Measurements from ENCODE around the gene CDH26. TPM values are rescaled to one million over a fixed set of nuclear protein-coding genes. Genes with fewer than 3 reads are reported as not detected.
"Not testable (repeated sequence)": the region's sequence is repeated elsewhere in the genome, so short reads cannot be mapped to it uniquely, and the experiment has no call there.

CDH26 gene
- total RNA-seq, 3 donors from 2014 or later, result 0.58 to 1.6 (median 0.84) TPM

DNA sequence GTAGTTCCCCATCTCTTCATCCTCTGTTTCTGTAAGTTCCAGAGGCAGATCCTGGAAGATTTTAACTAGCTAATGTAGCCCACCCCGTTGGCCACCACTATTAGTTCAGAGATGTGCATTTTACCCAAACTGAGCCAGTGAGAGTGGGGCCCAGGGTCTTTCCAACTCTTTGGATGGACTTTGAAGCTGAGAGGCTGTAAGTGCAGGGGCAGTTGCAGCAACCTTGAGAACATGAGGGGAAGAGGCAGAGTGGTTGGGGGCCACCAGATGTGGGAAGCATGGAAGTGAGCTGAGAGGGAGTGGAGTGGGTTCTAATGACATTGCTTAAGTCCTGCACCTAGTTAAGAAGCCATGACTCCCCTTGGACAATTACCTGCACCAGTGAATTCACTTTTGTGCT lies 72.2 kb downstream of the CDH26 start:
- ATAC-seq (no peak), DNase-seq (no peak)
- Mint-ChIP-seq H3K27me3 (ENCODE audit: low read depth) (no peaks in the 10 kb centered on the region), H3K36me3 (ENCODE audit: insufficient read depth) (peaks cover 2% of the 10 kb centered on the region), H3K4me3 (no peak overlapping the region), H3K4me1 (ENCODE audit: low read depth) (no peaks in the 10 kb centered on the region), H3K9me3 (no peaks in the 10 kb centered on the region)

DNA sequence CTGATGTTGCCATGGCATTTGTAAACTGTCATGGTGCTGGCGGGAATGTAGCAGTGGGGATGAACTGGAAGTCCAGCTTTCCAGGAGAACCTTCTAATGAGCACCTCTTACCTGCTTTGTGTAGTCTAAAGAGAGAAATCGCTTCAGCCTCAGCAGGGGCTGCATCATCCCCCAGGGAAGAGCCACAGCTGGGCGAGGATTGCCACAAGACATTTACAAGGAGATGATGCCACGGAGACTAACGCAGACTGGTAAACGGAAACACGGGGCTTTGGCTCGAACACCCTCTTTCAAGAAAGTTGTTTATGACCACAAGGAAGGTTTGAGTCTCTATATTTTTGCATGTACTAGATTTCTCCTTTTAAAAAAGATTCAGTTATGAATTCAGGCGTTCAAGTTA lies 72.9 kb downstream of the CDH26 start:
- H3K4me3 Mint-ChIP-seq, result no peak overlapping the region
- ATAC-seq, result no peak

DNA sequence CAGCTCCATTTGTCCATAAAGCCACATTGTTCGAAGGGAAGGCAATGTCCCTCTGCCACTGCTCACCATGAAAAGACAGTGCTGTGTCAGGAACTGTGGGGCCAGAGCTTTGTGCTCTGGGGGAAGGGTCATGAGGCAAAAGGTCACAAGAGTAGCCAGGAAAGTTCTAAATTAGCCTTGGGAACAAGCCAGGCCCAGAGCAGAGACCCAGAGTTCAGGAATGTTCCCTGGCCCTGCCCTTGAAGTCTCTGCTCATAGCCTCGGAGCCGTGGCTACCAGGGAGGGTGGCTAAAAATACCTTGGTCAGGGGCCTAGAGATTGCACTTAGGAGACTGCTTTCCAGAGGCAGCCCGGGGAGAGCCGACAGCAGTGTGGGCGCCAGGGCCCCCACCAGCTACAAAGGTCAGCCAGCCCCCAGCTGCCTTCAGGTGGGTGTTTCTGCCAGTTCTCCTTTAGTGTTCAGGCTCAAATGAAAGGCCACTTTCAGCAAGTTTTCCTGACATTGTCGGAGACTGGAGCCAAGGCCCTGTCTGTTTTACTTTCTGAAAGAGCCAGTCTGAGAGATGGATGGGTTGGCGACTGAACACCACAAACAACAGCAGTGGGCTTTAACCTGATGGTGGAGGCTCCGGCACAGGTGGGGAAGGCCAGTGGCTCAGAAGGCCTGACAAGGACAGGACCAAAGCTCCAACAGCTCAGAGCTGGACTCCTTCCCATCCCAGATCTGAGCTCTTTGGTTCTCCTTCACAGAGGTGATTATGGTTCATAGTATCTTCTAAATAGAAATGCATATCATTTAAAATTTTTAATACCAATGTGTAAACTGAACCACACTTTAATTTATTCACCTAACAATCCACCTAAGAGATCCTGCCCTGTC lies 76.2 kb downstream of the CDH26 start:
- no peak overlapping the region for H3K4me3 Mint-ChIP-seq
- H3K9me3 Mint-ChIP-seq, result peaks cover 3% of the 10 kb centered on the region
- peaks cover 4% of the 10 kb centered on the region for H3K27me3 Mint-ChIP-seq (ENCODE audit: low read depth)
- ATAC-seq, result no peak
- H3K36me3 Mint-ChIP-seq (ENCODE audit: insufficient read depth), result peaks cover 2% of the 10 kb centered on the region
- no peaks in the 10 kb centered on the region for H3K4me1 Mint-ChIP-seq (ENCODE audit: low read depth)
- no peak for DNase-seq

More for the DNA sequence above, 72.9 kb downstream of the CDH26 start:
- peaks cover 2% of the 10 kb centered on the region for H3K36me3 Mint-ChIP-seq (ENCODE audit: insufficient read depth)
- H3K27me3 Mint-ChIP-seq (ENCODE audit: low read depth), result no peaks in the 10 kb centered on the region
- peaks cover 3% of the 10 kb centered on the region for H3K9me3 Mint-ChIP-seq
- no peaks in the 10 kb centered on the region for H3K4me1 Mint-ChIP-seq (ENCODE audit: low read depth)
- DNase-seq, result no peak

DNA sequence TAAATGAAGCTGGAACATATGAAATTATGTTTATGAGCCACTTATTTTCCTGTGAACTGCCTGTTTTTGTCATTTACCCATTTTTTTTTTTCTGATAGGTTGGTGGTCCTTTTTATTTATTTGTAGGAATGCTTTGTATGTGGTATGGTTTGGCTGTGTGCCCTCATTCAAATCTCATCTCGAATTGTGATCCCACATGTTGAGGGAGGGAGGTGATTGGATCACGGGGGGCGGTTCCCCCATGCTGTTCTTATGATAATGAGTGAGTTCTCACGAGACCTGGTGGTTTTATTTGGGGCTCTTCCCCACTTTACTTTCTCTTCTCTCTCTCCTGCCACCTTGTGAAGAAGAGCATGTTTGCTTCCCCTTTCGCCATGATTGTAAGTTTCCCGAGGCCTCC lies 77.3 kb downstream of the CDH26 start:
- no peak for ATAC-seq
- peaks cover 4% of the 10 kb centered on the region for H3K27me3 Mint-ChIP-seq (ENCODE audit: low read depth)
- H3K36me3 Mint-ChIP-seq (ENCODE audit: insufficient read depth), result peaks cover 2% of the 10 kb centered on the region

DNA sequence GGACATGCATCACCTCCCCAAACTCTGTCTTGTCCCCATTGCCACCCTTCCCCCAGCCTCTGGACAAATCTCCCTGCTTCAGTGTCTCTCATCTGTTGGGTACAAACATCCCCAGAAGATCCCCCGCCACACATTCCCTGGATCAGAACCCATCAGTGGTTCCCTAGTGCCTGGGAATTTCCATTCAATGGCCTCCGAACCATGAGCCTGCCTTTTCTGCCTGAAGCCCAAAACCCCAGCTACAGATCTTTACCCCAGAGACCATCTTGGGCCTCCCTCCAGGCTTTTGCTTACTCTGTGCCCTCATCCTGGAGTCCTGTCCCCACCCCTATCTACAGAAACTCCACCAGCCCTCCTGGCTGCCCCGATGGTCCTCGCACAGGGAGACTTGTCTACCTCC lies 78.1 kb downstream of the CDH26 start:
- no peak for ATAC-seq
- H3K27me3 Mint-ChIP-seq (ENCODE audit: low read depth), result peaks cover 4% of the 10 kb centered on the region
- H3K9me3 Mint-ChIP-seq, result peaks cover 3% of the 10 kb centered on the region
- DNase-seq, result no peak
- H3K36me3 Mint-ChIP-seq (ENCODE audit: insufficient read depth), result peaks cover 2% of the 10 kb centered on the region
- H3K4me3 Mint-ChIP-seq, result no peak overlapping the region
- H3K4me1 Mint-ChIP-seq (ENCODE audit: low read depth), result no peaks in the 10 kb centered on the region

More for the DNA sequence above, 77.3 kb downstream of the CDH26 start:
- H3K9me3 Mint-ChIP-seq, result peaks cover 3% of the 10 kb centered on the region
- no peaks in the 10 kb centered on the region for H3K4me1 Mint-ChIP-seq (ENCODE audit: low read depth)
- DNase-seq, result no peak
- no peak overlapping the region for H3K4me3 Mint-ChIP-seq

DNA sequence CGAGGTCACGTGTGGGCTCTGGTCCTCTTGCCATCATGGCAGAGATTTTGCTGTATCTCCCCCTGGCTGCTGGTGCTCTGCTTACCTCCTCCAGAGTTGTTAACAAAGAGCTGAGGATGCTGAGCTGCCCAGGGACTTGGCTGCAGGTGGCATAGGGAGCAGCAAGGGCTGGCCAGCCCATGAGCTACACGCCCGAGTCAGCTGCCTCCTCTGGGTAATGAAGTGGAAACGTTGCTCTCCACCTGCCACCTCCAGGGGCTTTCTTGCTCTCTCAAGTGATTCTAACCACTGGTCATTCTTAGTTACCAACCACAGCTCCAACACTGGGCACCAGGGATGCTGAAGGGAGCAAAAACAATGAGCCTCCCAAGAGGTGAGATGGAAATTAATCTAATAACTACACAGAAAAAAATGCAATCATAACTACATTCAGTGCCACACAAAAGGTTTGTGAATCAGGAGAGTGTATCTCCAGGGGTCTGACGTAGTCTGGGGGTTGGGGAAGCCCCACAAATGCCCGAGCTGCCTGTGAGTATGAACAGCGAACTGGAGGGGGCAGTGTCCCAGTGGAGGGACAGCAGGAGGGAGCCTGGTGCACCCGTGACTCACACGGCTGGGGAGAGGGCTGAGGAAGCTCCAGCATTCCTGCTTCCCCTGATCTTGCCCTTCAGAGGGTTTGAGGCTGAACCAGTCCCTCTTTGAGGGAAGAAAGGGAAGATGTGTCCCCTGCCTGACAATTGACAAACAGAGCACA lies 78.7 kb downstream of the CDH26 start:
- Mint-ChIP-seq H3K9me3 (peaks cover 3% of the 10 kb centered on the region), H3K27me3 (ENCODE audit: low read depth) (peaks cover 4% of the 10 kb centered on the region), H3K4me3 (no peak overlapping the region), H3K4me1 (ENCODE audit: low read depth) (no peaks in the 10 kb centered on the region), H3K36me3 (ENCODE audit: insufficient read depth) (peaks cover 2% of the 10 kb centered on the region)
- no peak for ATAC-seq
- DNase-seq, result no peak

DNA sequence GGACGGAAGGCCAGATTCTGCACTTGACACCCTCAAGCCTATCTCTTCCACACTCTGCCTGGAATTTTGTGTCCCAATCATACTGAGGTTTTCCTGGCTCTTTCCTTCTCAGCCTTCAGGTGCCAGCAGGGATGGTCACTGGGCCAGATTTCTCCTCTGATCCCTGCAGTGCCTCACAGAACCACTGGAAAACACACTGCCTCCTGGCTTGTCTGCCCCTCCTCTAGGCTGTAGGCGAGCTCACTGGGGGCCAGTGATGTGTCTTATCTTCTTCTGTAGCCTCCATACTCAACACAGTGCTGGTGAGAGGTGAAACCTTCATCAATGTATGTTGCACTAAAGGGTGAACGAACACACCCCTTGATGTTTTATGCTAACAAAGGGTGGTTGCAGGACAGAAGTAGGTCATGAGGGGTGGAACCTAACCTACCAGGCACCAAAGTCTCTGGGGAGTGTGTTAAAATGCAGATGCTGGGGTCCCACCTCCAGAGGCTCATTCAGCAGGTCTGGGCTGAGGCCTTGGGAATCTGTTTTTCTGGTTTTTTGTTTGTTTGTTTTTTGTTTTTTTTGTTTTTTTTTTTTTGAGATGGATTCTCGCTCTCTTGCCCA lies 80.3 kb downstream of the CDH26 start:
- H3K27me3 Mint-ChIP-seq (ENCODE audit: low read depth), result peaks cover 4% of the 10 kb centered on the region
- no peak for ATAC-seq
- H3K4me1 Mint-ChIP-seq (ENCODE audit: low read depth), result no peaks in the 10 kb centered on the region
- peaks cover 3% of the 10 kb centered on the region for H3K9me3 Mint-ChIP-seq
- H3K4me3 Mint-ChIP-seq, result no peak overlapping the region
- DNase-seq, result no peak
- H3K36me3 Mint-ChIP-seq (ENCODE audit: insufficient read depth), result peaks cover 2% of the 10 kb centered on the region

DNA sequence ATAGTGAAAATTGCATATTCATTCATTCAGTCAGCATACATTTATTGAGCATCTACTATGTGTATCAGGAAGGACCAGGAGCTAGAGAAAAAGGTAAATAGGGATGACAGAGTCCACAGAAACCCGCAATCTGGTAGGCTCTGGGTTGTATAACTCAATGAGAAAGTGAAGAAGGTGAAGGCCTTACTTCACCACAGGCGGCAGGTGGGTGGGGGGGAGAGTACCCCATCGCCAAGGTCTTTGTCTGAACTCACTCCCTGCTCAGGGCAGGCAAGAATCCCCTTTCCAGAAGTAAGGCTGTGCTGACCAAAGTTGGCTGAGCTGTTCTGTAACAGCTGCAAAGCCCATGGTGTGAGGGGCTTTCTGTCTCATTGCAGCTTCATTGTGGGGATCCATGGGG lies 81.3 kb downstream of the CDH26 start:
- Mint-ChIP-seq H3K9me3 (peaks cover 3% of the 10 kb centered on the region), H3K4me3 (no peak overlapping the region), H3K4me1 (ENCODE audit: low read depth) (no peaks in the 10 kb centered on the region), H3K36me3 (ENCODE audit: insufficient read depth) (peaks cover 2% of the 10 kb centered on the region), H3K27me3 (ENCODE audit: low read depth) (peaks cover 4% of the 10 kb centered on the region)
- no peak for ATAC-seq
- DNase-seq, result no peak

DNA sequence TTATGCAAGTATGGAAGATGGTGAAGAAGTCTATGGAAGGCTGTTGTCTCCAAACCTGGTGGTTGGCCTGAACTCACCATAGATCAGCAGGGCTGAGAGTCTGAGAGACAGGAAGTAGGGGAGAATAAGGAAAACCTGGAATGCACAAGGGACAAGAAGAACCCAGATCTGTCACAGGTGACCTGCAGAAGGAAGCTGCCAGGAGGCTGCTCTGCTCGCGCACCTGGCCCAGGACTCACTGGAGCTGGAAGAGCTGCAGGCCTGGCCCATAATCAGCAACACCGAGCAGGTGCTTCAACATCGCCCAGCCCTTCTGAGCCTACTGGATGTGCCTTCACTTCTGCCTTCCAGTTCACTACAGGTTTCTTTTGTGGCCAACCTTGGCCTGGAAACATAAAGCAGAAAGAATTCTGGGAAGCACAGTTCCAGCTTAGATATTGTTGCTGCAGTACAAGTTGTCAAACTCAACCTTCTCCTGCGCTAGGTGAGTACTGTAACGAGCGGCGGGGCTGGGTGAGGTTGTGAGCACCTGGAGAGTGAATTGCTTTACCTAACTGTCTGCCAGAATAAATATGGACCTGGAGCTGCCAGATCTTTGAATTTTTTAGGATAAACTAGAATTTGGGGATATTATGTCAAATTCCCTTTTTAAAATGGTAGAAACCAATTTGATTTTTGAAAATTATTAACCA lies 82.4 kb downstream of the CDH26 start:
- ATAC-seq, result no peak
- Mint-ChIP-seq H3K4me3 (no peak overlapping the region), H3K36me3 (ENCODE audit: insufficient read depth) (no peaks in the 10 kb centered on the region), H3K4me1 (ENCODE audit: low read depth) (no peaks in the 10 kb centered on the region), H3K27me3 (ENCODE audit: low read depth) (peaks cover 4% of the 10 kb centered on the region), H3K9me3 (peaks cover 2% of the 10 kb centered on the region)
- DNase-seq, result no peak

DNA sequence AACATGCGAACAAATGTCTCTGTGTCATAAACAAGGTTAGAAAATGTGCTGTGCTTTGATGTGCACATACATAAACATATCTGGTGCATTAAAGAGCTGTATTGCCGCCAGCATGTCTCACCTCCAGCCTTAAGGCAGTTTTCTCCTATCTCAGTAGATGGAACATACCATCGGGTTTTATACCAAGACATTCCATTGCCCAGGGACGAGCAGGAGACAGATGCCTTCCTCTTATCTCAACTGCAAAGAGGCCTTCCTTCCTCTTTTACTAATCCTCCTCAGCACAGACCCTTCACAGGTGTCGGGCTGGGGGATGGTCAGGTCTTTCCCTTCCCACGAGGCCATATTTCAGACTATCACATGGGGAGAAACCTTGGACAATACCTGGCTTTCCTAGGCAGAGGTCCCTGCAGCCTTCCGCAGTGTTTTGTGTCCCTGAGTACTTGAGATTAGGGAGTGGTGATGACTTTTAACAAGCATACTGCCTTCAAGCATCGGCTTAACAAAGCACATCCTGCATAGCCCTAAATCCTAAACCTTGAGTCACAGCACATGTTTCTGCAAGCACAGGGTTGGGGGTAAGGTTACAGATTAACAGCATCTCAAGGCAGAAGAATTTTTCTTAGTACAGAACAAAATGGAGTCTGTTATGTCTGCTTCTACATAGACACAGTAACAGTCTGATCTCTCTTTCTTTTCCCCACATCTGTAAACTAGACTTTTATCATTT lies 83.4 kb downstream of the CDH26 start:
- ATAC-seq; H3K36me3 Mint-ChIP-seq (ENCODE audit: insufficient read depth); H3K4me3 Mint-ChIP-seq; H3K27me3 Mint-ChIP-seq (ENCODE audit: low read depth); H3K9me3 Mint-ChIP-seq; H3K4me1 Mint-ChIP-seq (ENCODE audit: low read depth); DNase-seq: not testable (repeated sequence)

DNA sequence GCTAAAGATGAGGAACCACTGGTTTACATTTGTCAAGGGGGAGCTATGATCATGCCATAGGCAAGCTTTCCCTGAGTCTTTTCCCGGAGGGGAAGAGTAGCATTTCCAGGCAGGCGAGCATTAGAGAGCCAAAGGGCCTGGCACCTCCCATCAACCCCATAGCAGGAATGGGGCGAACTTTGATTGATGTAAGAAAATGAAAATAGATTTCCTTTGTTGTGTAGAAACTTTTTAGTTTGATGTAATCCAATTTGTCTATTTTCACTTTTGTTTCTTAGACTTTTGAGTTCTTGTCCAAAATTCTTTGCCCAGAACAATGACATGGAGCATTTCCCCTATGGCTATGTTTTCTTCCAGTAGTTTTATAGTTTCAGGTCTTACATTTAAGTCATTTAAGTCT lies 85.2 kb downstream of the CDH26 start:
- peaks cover 2% of the 10 kb centered on the region for H3K27me3 Mint-ChIP-seq (ENCODE audit: low read depth)
- no peak for DNase-seq
- H3K4me1 Mint-ChIP-seq (ENCODE audit: low read depth), result no peaks in the 10 kb centered on the region
- ATAC-seq, result no peak
- no peaks in the 10 kb centered on the region for H3K36me3 Mint-ChIP-seq (ENCODE audit: insufficient read depth)
- H3K4me3 Mint-ChIP-seq, result no peak overlapping the region
- H3K9me3 Mint-ChIP-seq, result no peaks in the 10 kb centered on the region

DNA sequence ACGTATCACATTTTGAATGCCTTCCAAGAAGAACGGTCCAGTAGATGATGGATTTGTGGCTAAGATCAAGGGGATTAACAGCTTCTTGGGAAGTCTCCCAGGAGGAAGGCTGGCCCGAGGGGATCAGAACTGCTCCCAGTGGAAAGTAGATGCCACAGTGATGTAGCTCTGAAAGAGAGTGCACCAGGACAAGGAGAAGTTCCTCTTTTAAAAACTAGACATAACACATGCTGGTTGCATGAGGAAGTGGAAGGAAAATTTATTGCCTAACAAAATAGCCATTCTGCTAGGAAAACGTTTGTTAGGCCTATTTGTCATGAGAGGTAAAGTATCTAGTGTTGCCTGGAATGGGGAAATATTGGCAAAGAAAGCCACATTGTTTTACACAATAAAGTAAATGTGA lies 87.8 kb downstream of the CDH26 start:
- Mint-ChIP-seq H3K9me3 (no peaks in the 10 kb centered on the region), H3K4me3 (no peak overlapping the region), H3K36me3 (ENCODE audit: insufficient read depth) (no peaks in the 10 kb centered on the region), H3K4me1 (ENCODE audit: low read depth) (no peaks in the 10 kb centered on the region), H3K27me3 (ENCODE audit: low read depth) (no peaks in the 10 kb centered on the region)
- ATAC-seq, result no peak
- no peak for DNase-seq

DNA sequence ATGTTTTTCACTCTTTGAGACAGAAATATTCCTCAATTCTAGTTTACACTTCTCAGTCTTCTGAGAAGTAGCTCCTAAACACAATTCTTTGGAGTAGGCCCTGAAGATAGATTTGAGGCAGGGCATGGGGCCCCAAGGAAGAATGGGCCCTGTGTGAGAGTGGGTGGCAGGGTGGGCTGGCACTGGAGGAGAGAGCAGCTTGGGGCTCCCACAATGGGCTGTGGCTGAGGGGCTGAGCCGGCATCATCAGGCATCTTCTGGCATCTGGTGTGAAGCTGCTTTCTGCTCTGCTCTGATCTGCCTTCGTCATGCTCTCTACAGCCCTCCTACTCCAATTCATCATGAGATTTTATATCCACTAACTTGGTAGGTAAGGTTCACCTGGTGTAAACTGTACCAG lies 88.2 kb downstream of the CDH26 start:
- Mint-ChIP-seq H3K4me3 (no peak overlapping the region), H3K4me1 (ENCODE audit: low read depth) (no peaks in the 10 kb centered on the region), H3K27me3 (ENCODE audit: low read depth) (no peaks in the 10 kb centered on the region), H3K36me3 (ENCODE audit: insufficient read depth) (no peaks in the 10 kb centered on the region), H3K9me3 (no peaks in the 10 kb centered on the region)
- ATAC-seq (no peak), DNase-seq (no peak)

DNA sequence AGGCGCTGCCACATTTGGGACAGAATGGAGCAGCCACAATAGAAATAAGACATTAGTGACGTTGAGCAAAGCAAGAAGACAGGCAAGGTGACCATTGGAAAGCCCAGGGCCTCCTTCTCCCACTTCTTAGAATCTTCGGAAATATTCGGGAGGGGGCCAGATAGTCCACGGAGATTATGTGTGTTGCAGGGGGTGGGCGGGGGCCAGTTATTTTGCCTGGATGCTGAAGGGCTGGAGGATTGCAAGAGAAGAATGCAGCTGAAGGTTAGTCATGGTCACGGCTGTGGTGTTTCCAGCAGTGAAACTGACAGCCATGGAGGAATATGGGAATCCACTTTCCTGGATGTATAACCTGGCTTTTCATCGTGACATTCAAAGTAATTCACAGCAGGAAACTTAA lies 88.6 kb downstream of the CDH26 start:
- Mint-ChIP-seq H3K4me1 (ENCODE audit: low read depth) (no peaks in the 10 kb centered on the region), H3K27me3 (ENCODE audit: low read depth) (no peaks in the 10 kb centered on the region), H3K9me3 (no peaks in the 10 kb centered on the region), H3K4me3 (no peak overlapping the region), H3K36me3 (ENCODE audit: insufficient read depth) (no peaks in the 10 kb centered on the region)
- DNase-seq (no peak), ATAC-seq (no peak)

Data from activated T-cell treated with anti-CD3 and anti-CD28 coated beads, Interleukin-2, amount 50 U/mL, for 4 hours (primary cell).